Smooth muscle cell (in vitro differentiated cells): ENCODE results near the gene SLC4A8. TPM values are rescaled to one million over a fixed set of nuclear protein-coding genes. Genes with fewer than 3 reads are reported as not detected.

Source experiments
- DNase-seq: peaks from one replicate; lab custom pipeline; 2025; ENCODE audit not compliant: unreplicated experiment; lab: John Stamatoyannopoulos, UW
- H2AFZ ChIP-seq: fragments of 200-600 bp; sonication (generic); 2 replicates; pipeline ENCODE4 v1.6.0; 2016; ENCODE audit warnings: antibody characterized with exemption, low read depth, mild to moderate bottlenecking
- H3F3A ChIP-seq: fragments of 200-600 bp; sonication (generic); 2 replicates; pipeline ENCODE4 v1.6.0; 2017; ENCODE audit warnings: antibody characterized with exemption, low read depth
- H3K27ac ChIP-seq: fragments of 200-600 bp; sonication (generic); 2 replicates; pipeline ENCODE4 v1.5.1; 2016; ENCODE audit warnings: low read depth, mild to moderate bottlenecking
- H3K27me3 ChIP-seq: fragments of 200-600 bp; sonication (generic); 2 replicates; pipeline ENCODE4 v1.6.1; 2016; ENCODE audit warnings: low read depth, mild to moderate bottlenecking
- H3K36me3 ChIP-seq: fragments of 200-600 bp; sonication (generic); 2 replicates; pipeline ENCODE4 v1.5.1; 2016; ENCODE audit warnings: low read depth
- H3K4me1 ChIP-seq: fragments of 200-600 bp; sonication (generic); 2 replicates; pipeline ENCODE4 v1.5.1; 2016; ENCODE audit warnings: low read depth
- H3K4me2 ChIP-seq: fragments of 200-600 bp; sonication (generic); 2 replicates; pipeline ENCODE4 v1.6.0; 2016; ENCODE audit warnings: mild to moderate bottlenecking
- H3K4me3 ChIP-seq: fragments of 200-600 bp; sonication (generic); 2 replicates; pipeline ENCODE4 v1.5.1; 2016; ENCODE audit warnings: mild to moderate bottlenecking
- H3K79me2 ChIP-seq: fragments of 200-600 bp; sonication (generic); 2 replicates; pipeline ENCODE4 v1.6.0; 2016; ENCODE audit warnings: low read depth, mild to moderate bottlenecking
- H3K9ac ChIP-seq: fragments of 200-600 bp; sonication (generic); 2 replicates; pipeline ENCODE4 v1.6.0; 2016; ENCODE audit warnings: low read depth
- H3K9me3 ChIP-seq: fragments of 200-600 bp; sonication (generic); replicated peaks from 2 replicates; pipeline ENCODE4 v1.5.1; 2016; ENCODE audit warnings: low read depth
- H4K20me1 ChIP-seq: fragments of 200-600 bp; sonication (generic); 2 replicates; pipeline ENCODE4 v1.6.0; 2016; ENCODE audit warnings: low read depth
- WGBS: methylation state at CpG from one replicate; pipeline ENCODE4 v1.1.7; 2016; ENCODE audit warnings: low lambda C conversion rate; 5-methylcytosine and 5-hydroxymethylcytosine counted together
- polyA plus RNA-seq: library from polyadenylated mRNA; unstranded; fragments of >200 nt; fragmentation: Nextera tagmentation; extraction: Ambion mirVana; gene quantifications from 2 replicates; pipeline ENCODE4 v1.2.1, GENCODE V29; 2016
- total RNA-seq: library from RNA; depleted of rRNA; stranded (reverse); fragments of >200 nt; gene quantifications from 2 replicates; pipeline ENCODE4 v1.2.3, GENCODE V29; 2014
- TF ChIP-seq, protein P1 (sequence below): fragments of 200-600 bp; sonication (generic); IDR thresholded peaks from 2 replicates; pipeline ENCODE4 v1.5.1; 2017; ENCODE audit warnings: borderline replicate concordance, mild to moderate bottlenecking, antibody characterized with exemption; ENCODE audit not compliant: insufficient read depth, poor library complexity, severe bottlenecking

The SLC4A8 gene
- total and polyA plus RNA-seq, 2 experiments from 2014 or later = 1.00 to 5.2 TPM

DNA sequence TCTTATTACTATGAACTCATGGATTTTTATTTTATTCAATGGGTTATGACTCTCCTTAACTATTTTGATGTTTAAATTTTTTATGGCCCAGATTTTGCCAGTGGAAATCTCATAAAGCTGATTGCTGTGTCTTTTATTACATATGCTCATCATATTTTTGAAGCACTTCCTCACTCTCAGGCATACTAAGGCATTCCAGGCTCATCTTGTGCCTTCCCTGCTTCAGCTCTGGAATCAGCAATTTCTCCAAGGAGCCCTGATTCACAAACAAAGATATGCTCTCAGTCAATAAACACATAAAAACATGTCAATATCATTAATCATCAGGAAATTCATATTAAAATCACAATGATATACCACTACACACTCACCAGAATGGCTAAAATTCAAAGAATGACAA lies 121.5 kb downstream of the SLC4A8 start:
- no peaks in the 10 kb centered on the region for H3K4me1 ChIP-seq
- no peaks in the 10 kb centered on the region for H3K36me3 ChIP-seq
- no peak overlapping the region for H3K27ac ChIP-seq
- no peaks in the 10 kb centered on the region for H3K79me2 ChIP-seq
- TF ChIP-seq, protein P1, sequence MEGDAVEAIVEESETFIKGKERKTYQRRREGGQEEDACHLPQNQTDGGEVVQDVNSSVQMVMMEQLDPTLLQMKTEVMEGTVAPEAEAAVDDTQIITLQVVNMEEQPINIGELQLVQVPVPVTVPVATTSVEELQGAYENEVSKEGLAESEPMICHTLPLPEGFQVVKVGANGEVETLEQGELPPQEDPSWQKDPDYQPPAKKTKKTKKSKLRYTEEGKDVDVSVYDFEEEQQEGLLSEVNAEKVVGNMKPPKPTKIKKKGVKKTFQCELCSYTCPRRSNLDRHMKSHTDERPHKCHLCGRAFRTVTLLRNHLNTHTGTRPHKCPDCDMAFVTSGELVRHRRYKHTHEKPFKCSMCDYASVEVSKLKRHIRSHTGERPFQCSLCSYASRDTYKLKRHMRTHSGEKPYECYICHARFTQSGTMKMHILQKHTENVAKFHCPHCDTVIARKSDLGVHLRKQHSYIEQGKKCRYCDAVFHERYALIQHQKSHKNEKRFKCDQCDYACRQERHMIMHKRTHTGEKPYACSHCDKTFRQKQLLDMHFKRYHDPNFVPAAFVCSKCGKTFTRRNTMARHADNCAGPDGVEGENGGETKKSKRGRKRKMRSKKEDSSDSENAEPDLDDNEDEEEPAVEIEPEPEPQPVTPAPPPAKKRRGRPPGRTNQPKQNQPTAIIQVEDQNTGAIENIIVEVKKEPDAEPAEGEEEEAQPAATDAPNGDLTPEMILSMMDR = no peak
- H3K9me3 ChIP-seq = no peaks in the 10 kb centered on the region
- H3K9ac ChIP-seq = no peak overlapping the region
- no peaks in the 10 kb centered on the region for H3F3A ChIP-seq
- DNase-seq = no peak
- H3K4me2 ChIP-seq = no peak overlapping the region
- H3K4me3 ChIP-seq = no peak overlapping the region
- H4K20me1 ChIP-seq = no peaks in the 10 kb centered on the region
- H2AFZ ChIP-seq = no peak overlapping the region
- no peaks in the 10 kb centered on the region for H3K27me3 ChIP-seq

DNA sequence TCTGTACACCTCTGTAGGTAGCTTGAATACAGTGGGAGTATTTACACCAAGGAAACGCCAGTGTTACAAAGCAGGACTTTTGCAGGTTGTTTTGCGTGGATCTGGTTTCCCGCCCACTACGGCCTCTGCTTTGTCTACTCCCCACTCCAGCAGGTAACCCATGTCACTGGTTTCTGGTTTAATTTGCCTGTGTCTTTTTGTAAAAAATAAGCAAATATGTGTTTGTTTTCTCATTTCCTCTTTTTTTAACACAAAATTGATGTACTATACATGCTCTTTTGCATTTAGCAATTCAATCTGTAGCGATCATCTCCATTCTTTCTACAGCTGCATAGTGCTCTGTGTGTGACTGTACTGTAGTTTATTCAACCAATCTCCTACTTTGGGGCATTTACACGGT lies 123.0 kb downstream of the SLC4A8 start:
- Histone ChIP-seq H3K9ac (no peak overlapping the region), H3K9me3 (no peaks in the 10 kb centered on the region), H4K20me1 (no peaks in the 10 kb centered on the region), H3K27ac (no peak overlapping the region), H3K79me2 (no peaks in the 10 kb centered on the region), H3F3A (no peaks in the 10 kb centered on the region), H3K4me1 (no peaks in the 10 kb centered on the region), H3K27me3 (no peaks in the 10 kb centered on the region), H3K4me2 (no peak overlapping the region), H3K36me3 (no peaks in the 10 kb centered on the region), H3K4me3 (no peak overlapping the region), H2AFZ (no peak overlapping the region)
- TF ChIP-seq, protein P1 = no peak
- DNase-seq = no peak
- WGBS = 92% methylated on average over 6 of the region's 6 CpGs

DNA sequence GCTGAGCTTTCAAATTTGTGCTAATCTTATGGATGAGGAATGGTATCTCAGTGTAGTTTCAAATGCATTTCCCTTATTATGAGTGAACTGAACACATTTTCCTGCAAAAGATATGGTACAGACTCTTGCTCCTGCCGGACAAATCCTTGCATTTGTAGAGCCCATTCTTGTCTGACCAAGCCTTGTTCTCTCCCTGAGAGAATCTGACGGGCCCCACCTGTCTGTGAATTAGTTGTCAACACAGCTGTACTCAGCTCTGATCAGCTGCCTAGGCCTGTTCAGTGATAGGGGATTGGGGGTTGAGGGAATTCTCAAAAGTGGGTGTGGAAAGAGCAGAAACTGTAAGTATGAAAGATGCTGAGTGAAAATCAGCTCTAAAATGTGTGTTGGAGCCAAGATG lies 123.6 kb downstream of the SLC4A8 start:
- Histone ChIP-seq H3K9ac (no peak overlapping the region), H3K4me3 (no peak overlapping the region), H3K9me3 (no peaks in the 10 kb centered on the region), H3K79me2 (no peaks in the 10 kb centered on the region), H2AFZ (no peak overlapping the region), H3K4me2 (no peak overlapping the region), H3K27ac (no peak overlapping the region), H3F3A (no peaks in the 10 kb centered on the region), H3K27me3 (no peaks in the 10 kb centered on the region), H3K36me3 (no peaks in the 10 kb centered on the region), H4K20me1 (no peaks in the 10 kb centered on the region), H3K4me1 (no peaks in the 10 kb centered on the region)
- 80% methylated on average over 2 of the region's 2 CpGs for WGBS
- DNase-seq = no peak
- TF ChIP-seq, protein P1 = no peak

DNA sequence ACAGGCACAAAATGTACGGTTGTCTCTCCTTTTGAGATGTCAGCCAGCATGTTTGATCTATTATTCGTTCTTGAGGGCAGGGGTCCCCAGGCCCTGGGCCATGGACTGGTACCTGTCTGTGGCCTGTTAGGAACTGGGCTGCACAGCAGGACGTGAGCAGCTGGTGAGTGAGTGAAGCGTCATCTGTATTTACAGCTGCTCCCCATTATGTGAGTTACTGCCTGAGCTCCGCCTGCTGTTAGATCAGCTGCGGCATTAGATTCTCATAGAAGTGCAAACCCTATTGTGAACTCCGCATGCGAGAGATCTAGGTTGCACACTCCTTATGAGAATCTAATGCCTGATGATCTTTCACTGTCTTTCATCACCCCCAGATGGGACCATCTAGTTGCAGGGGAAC lies 125.0 kb downstream of the SLC4A8 start:
- no peak overlapping the region for H3K4me2 ChIP-seq
- H3F3A ChIP-seq = no peaks in the 10 kb centered on the region
- H3K79me2 ChIP-seq = no peaks in the 10 kb centered on the region
- no peak overlapping the region for H2AFZ ChIP-seq
- TF ChIP-seq, protein P1 = no peak
- H3K9ac ChIP-seq = no peak overlapping the region
- no peaks in the 10 kb centered on the region for H3K36me3 ChIP-seq
- H3K27ac ChIP-seq = no peak overlapping the region
- WGBS = 90% methylated on average over 8 of the region's 8 CpGs
- no peaks in the 10 kb centered on the region for H3K4me1 ChIP-seq
- H3K9me3 ChIP-seq = no peaks in the 10 kb centered on the region
- DNase-seq = no peak
- no peaks in the 10 kb centered on the region for H3K27me3 ChIP-seq
- no peaks in the 10 kb centered on the region for H4K20me1 ChIP-seq
- no peak overlapping the region for H3K4me3 ChIP-seq
